ENCODE measurements around the gene MLYCD. TPM values are rescaled to one million over a fixed set of nuclear protein-coding genes. Genes with fewer than 3 reads are reported as not detected.

Gene MLYCD
- total and polyA plus RNA-seq, 2 experiments from 2014 or later = 3.2 to 7.2 TPM

DNA sequence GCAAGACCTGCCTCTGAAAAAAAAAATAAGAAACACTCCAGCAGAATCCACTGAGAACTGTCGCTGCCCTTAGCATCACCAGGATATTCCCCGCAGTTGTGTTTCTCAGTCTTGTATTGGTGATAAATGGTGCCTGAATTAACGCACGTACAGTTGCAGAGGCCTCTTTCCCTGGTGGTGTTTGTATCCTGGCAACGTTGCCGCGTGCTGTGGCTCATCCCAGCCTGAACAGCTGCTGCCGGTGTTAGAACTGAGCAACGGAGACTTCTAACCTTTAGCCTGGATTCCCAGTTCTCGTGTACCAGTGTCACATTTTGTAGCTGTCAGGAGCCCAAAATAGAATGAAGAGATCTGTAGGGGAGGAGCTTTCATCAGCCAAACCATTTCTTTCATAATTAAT is 4.8 kb downstream of the MLYCD start (continued):
- TF ChIP-seq ETS1 (IDR thresholded peaks at IDR 0.05) = no peak
- TF ChIP-seq EZH2phosphoT487 (IDR thresholded peaks at IDR 0.05; ENCODE audit: unreplicated experiment) = no peak

- peaks cover 16% of the 10 kb centered on the region for H4K20me1 ChIP-seq (replicated peaks; ENCODE audit: insufficient read depth)
Measured at GRCh38 chr16:83906683-83907082, 7.8 kb downstream of the MLYCD start.

More at GRCh38 chr16:83906683-83907082, 7.8 kb downstream of the MLYCD start:
- H3K4me3 ChIP-seq = no peak overlapping the region
- H3F3A ChIP-seq (replicated peaks; ENCODE audit: low read depth) = no peaks in the 10 kb centered on the region
- H2AFZ ChIP-seq = no peak overlapping the region
- ATAC-seq = no peak
- H3K4me1 ChIP-seq (ENCODE audit: insufficient read depth) = peaks cover 16% of the 10 kb centered on the region
- Mint-ChIP-seq H3K27ac (no peak overlapping the region), H3K27me3 (ENCODE audit: insufficient read depth, low read depth, poor library complexity) (no peaks in the 10 kb centered on the region), H3K9me3 (no peaks in the 10 kb centered on the region), H3K4me1 (peaks cover 22% of the 10 kb centered on the region), H3K4me3 (no peak overlapping the region), H3K36me3 (ENCODE audit: low read depth) (peaks cover 29% of the 10 kb centered on the region)
- H3K36me3 ChIP-seq (ENCODE audit: insufficient read depth) = peaks cover 3% of the 10 kb centered on the region; the same call in 1 of the 2 replicates
- no peak for TF ChIP-seq ETS1 (IDR thresholded peaks at IDR 0.05)
- TF ChIP-seq, protein P1, sequence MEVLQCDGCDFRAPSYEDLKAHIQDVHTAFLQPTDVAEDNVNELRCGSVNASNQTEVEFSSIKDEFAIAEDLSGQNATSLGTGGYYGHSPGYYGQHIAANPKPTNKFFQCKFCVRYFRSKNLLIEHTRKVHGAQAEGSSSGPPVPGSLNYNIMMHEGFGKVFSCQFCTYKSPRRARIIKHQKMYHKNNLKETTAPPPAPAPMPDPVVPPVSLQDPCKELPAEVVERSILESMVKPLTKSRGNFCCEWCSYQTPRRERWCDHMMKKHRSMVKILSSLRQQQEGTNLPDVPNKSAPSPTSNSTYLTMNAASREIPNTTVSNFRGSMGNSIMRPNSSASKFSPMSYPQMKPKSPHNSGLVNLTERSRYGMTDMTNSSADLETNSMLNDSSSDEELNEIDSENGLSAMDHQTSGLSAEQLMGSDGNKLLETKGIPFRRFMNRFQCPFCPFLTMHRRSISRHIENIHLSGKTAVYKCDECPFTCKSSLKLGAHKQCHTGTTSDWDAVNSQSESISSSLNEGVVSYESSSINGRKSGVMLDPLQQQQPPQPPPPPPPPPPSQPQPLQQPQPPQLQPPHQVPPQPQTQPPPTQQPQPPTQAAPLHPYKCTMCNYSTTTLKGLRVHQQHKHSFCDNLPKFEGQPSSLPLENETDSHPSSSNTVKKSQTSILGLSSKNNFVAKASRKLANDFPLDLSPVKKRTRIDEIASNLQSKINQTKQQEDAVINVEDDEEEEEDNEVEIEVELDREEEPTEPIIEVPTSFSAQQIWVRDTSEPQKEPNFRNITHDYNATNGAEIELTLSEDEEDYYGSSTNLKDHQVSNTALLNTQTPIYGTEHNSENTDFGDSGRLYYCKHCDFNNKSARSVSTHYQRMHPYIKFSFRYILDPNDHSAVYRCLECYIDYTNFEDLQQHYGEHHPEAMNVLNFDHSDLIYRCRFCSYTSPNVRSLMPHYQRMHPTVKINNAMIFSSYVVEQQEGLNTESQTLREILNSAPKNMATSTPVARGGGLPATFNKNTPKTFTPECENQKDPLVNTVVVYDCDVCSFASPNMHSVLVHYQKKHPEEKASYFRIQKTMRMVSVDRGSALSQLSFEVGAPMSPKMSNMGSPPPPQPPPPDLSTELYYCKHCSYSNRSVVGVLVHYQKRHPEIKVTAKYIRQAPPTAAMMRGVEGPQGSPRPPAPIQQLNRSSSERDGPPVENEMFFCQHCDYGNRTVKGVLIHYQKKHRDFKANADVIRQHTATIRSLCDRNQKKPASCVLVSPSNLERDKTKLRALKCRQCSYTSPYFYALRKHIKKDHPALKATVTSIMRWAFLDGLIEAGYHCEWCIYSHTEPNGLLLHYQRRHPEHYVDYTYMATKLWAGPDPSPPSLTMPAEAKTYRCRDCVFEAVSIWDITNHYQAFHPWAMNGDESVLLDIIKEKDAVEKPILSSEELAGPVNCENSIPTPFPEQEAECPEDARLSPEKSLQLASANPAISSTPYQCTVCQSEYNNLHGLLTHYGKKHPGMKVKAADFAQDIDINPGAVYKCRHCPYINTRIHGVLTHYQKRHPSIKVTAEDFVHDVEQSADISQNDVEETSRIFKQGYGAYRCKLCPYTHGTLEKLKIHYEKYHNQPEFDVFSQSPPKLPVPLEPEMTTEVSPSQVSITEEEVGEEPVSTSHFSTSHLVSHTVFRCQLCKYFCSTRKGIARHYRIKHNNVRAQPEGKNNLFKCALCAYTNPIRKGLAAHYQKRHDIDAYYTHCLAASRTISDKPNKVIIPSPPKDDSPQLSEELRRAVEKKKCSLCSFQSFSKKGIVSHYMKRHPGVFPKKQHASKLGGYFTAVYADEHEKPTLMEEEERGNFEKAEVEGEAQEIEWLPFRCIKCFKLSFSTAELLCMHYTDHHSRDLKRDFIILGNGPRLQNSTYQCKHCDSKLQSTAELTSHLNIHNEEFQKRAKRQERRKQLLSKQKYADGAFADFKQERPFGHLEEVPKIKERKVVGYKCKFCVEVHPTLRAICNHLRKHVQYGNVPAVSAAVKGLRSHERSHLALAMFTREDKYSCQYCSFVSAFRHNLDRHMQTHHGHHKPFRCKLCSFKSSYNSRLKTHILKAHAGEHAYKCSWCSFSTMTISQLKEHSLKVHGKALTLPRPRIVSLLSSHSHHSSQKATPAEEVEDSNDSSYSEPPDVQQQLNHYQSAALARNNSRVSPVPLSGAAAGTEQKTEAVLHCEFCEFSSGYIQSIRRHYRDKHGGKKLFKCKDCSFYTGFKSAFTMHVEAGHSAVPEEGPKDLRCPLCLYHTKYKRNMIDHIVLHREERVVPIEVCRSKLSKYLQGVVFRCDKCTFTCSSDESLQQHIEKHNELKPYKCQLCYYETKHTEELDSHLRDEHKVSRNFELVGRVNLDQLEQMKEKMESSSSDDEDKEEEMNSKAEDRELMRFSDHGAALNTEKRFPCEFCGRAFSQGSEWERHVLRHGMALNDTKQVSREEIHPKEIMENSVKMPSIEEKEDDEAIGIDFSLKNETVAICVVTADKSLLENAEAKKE (CRISPR knock-in tag; IDR thresholded peaks at IDR 0.05) = no peak
- DNase-seq (ENCODE audit: low spot score) = no peak
- peaks cover 31% of the 10 kb centered on the region for H3K79me2 ChIP-seq (replicated peaks; ENCODE audit: insufficient read depth)
- no peaks in the 10 kb centered on the region for H3K27me3 ChIP-seq (ENCODE audit: insufficient read depth)
- no peak overlapping the region for H3K4me2 ChIP-seq
- H3K27ac ChIP-seq (ENCODE audit: low read depth) = no peak overlapping the region
- H3K9me2 ChIP-seq (ENCODE audit: insufficient read depth) = no peaks in the 10 kb centered on the region

Measured in GM23338 (cell line).